Smooth muscle cell of the brain vasculature (primary cell): ENCODE data around the gene FYN.
"Not testable (repeated sequence)": the region's sequence is repeated elsewhere in the genome, so short reads cannot be mapped to it uniquely, and the experiment has no call there.

Source experiments
- DNase-seq: peaks from one replicate; pipeline ENCODE4 v3.0.0-alpha.2; 2012; ENCODE audit warnings: low read depth, low spot score

FYN gene

DNA sequence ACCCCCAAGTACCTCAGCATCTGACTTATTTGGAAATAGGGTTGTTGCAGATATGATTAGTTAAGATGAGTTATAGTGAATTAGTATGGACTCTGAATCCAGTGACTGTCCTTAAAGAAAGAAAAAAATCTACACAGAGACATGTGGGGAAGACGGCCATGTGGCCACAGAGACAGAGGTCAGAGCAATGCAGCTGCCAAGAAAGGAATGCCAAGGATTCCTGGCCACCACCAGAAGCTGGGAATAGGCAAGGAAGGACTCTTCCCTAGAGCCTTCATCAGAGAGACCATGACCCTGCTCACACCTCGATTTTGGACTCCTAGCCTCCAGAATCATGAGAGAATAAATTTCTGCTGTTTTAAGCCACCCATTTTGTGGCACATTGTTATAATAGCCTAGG lies 81.8 kb downstream of the FYN start:
- no peak for DNase-seq

GRCh38 chr6:111789598-111789997 lies 83.7 kb downstream of the FYN start:
- no peak for DNase-seq

GRCh38 chr6:111788379-111789276 lies 84.6 kb downstream of the FYN start:
- no peak for DNase-seq

DNA sequence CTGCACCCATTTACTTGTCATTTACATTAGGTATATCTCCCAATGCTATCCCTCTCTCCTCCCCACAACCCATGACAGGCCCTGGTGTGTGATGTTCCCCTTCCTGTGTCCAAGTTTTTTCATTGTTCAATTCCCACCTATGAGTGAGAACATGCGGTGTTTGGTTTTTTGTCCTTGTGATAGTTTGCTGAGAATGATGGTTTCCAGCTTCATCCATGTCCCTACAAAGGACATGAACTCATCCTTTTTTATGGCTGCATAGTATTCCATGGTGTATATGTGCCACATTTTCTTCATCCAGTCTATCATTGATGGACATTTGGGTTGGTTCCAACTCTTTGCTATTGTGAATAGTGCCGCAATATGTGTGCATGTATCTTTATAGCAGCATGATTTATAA lies 87.1 kb downstream of the FYN start:
- not testable (repeated sequence) for DNase-seq

GRCh38 chr6:111784433-111784832 lies 88.8 kb downstream of the FYN start:
- no peak for DNase-seq

- no peak for DNase-seq
Measured at GRCh38 chr6:111782887-111783466, 90.3 kb downstream of the FYN start.

DNA sequence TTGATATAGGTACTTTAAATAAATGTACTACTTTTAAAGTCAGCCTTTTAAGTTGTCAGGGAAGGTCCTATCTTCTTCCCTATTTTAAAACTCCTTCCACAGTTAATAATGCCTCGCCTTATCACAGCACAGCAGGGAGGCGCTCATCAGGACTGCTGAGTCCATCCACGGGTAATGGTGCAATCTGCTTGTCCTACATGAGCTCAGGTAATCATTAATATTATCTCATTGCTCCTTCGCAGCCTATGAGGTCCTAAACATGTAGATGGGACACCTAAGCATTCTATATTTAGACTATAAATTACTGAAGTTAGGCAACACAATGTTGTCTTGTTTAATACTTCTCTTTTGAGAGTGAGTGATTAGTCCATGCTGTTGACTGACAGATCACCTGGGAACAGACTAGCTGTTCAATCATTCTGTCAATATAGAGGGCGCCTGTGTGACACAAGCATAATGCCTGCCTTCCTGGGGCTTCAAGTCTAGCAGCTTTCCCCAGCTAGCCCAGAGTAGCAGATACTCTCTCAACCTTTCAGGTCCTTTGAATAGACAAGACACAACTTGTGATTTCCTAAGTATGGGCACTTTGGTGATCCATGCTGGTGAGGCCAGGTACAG lies 91.0 kb downstream of the FYN start:
- DNase-seq, result no peak

- no peak for DNase-seq
Measured at GRCh38 chr6:111781041-111781708, 92.1 kb downstream of the FYN start.

- DNase-seq, result no peak
Measured at GRCh38 chr6:111780393-111780792, 92.9 kb downstream of the FYN start.

DNA sequence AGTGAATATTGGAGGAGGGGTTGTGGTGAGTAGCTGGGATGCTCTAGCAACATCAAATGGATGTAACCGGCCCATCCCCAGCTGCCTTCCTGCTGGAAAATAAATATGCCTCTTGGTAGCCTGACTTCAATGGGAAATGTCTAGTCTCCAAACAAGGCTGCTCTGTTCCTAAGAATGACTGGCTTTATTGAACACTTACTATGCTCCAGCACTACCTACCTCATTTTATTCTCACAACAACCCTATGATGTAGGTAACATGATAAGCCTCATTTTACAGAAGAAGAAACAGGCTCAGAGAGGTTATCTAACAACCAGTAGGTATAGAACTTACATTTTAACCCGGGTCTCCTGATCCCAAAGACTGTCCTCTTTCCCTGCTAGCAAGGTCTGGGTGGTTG lies 93.6 kb downstream of the FYN start:
- DNase-seq, result no peak

GRCh38 chr6:111779031-111779430 lies 94.2 kb downstream of the FYN start:
- no peak for DNase-seq

DNA sequence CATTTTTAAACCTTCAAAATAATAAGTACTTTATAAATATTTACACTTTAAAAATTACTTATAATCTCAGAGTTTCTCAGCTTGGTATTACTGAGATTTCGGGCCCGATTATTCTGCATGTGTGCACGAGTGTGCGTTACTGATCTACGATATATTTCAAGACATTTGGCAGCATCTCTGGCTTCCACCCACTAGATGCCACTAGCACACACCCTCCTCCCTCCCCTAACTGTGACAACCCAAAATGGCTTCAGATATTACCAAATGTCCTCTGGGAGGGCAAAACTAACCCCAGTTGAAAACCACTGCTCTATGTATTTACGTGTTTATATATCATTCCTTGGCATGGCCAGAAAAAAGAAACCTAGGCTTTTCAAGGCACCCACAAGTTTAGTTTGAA lies 95.9 kb downstream of the FYN start:
- no peak for DNase-seq

- no peak for DNase-seq
Measured at GRCh38 chr6:111776236-111777221, 96.7 kb downstream of the FYN start.

DNA sequence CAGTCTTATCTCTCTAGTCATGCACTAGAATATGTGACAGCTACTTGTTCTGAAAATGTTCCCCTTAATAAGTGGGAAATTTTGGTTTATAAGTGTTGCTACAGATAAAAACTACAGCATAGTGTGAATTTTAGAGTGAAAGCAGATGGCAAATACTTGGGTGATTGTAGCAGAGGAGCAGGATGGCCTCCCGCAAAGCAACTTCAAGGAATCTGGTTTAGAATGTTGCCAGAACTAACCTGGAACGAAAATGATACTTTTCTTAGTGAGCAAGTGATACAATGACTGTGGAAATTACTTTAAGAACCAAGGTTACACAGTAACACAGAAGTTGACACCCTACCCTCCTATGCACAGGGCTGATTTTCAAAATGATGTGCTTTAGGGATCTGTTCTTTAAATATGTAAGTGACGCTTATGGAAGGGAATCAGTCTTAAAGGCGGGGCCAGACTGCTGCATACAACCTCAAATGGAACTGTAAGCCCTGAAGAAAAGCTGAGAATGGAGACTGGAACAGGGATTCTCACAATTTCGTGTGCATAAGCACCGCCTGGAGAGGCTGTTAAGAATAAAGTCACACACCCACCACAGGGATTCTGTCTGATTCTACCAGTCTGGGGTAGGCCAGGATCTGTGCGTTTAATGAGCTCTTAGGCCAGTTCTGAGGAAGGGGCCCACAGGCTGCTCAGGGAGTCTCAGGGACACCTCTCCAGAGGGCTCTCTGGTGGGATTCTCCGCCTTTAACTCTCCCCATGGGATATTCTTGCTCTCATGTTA lies 97.9 kb downstream of the FYN start:
- no peak for DNase-seq

DNA sequence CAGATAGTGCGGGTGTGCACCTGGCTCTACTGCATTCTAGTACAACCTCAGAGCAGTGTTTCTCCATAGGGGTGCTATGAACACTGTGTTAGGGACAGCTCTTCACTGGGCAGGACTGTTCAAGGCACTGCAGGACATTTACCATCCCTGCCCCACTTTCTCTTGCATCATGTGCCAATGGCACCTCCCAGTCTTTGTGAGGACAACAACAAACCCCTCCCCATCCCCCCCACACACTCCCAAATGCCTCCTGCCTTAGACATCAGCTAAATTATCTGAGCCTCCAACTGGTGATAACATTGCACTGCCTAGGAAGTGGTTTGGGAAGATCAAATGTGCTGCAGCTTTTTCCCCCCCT lies 98.9 kb downstream of the FYN start:
- DNase-seq, result no peak

GRCh38 chr6:111773501-111774345 lies 99.5 kb downstream of the FYN start:
- no peak for DNase-seq

DNA sequence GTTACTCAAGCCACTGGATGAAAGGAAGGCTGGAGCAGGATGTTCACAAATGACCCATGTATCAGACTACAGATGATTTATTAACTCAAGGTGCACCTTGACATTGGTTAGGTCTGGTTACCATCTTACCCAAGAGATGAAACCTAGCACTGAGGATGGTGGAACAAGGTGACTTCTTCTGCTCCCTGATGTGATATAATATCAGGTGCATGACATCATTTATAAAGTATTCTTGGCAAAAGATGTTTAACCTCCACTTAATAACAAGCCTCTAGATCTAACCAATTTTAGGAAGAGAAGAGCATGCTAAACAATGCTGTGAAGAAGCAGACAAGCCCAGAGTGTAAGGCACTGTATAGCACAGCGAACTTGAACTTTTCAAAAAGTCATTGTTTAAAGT lies 100.9 kb downstream of the FYN start:
- no peak for DNase-seq

- no peak for DNase-seq
Measured at GRCh38 chr6:111771629-111772028, 101.6 kb downstream of the FYN start.

- no peak for DNase-seq
Measured at GRCh38 chr6:111771094-111771432, 102.2 kb downstream of the FYN start.
